Stimulated activated CD4-positive, alpha-beta T cell treated with anti-CD3 and anti-CD28 coated beads, TNF-alpha, amount 100 ng/mL, for 1 hour (primary cell): ENCODE data around the gene SLC39A6.
"Not testable (repeated sequence)": the region's sequence is repeated elsewhere in the genome, so short reads cannot be mapped to it uniquely, and the experiment has no call there.

Source experiments
- DNase-seq, 3 donors: peaks; one replicate each; pipeline ENCODE4 v3.0.0-alpha.2; 2020; ENCODE audit warnings: low read depth in 3 of 3, low spot score in 1 of 3

SLC39A6 gene

DNA sequence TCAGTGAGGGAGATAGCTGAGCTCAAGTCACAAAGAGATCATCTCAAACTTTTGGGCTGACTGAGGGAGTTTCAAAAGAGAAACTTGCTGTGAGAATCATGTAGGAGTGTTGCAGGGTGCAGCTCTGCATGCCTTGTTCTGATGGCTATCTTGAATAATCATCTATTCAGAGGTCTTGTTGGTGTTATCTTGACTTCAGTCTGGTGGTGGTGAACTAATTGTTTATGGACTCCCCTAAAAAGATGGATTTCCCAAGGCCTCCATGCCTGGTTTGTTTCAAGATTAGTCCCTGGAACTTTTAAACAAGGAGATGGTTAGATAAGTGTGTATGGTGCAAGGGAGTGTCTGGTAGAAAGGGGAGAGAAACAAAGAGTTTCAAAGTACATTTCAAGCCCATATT, 29.8 kb downstream of the SLC39A6 start:
- no peak for DNase-seq

DNA sequence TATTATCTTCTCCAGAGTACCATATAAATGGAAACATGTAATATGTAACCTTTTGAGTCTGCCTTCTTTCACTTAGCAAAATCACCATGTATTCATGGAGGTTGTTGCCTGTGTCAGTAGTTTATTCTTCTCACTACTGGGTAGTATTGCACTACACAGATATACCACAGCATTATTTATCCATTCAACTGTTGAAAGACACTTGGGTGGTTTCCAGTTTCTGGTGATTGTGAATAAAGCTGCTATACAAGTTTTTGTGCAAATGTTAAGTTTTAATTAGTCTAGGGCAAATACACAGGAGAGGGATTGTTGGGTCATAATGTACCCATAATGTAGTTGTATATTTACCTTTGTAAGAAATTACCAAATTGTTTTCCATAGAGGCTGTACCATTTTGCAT, 32.2 kb downstream of the SLC39A6 start:
- no peak for DNase-seq

DNA sequence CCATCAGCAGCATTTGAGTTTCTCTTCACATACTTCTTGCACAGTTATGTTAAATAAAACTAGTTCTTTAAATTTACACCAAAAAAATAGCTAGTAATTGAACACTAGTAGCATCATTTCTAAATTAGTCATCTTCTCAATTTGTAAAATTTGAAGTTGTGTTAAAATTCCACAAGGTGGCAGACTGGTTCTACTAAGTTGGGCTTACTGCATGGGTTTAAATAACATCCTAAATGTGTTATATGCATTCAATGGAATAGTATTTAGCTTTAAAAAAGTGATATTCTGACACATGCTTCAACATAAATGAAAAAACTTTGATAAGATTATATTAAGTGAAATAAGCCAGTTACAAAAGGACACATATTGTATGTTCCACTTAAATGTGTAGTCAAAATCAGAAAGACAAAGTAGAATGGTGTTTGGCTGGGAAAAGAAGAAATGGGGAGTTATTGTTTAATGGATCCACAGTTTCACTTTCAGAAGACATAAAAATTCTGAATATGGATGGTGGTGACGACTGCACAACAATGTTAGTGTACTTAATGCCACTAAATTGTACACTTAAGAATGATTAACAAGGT, 33.1 kb downstream of the SLC39A6 start:
- no peak for DNase-seq

DNA sequence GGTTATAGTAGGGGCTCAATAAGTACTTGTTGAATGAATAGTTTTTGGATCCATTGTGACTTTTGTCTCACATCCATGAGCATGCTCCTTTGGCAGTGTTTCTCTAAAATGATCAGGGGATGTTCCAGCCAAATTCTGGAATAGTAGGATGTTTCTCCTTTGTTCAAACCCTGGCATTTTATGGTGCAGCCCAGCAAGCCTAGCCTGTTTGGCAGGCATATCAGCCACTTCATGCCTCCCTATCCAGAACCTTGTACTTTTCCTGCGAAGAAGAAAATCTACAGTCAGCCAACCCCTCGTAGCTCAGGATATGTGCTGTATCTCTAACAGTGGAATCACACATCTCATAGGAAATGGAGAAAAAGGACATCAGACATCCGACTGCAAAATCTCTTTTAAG, 34.7 kb downstream of the SLC39A6 start:
- DNase-seq: no peak

DNA sequence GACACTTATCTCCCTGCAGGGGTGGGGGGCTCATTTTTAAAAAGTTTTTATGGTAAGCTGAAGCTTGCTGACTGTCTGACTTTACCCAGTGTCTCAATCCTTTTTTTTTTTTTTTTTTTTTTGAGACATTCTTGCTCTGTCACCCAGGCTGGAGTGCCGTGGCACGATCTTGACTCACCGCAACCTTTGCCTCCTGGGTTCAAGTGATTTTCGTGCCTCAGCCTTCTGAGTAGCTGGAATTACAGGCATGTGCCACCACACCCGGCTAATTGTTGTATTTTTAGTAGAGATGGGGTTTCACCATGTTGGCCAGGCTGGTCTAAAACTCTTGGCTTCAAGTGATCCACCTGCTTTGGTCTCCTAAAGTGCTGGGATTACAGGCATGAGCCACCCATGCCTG, 37.0 kb downstream of the SLC39A6 start:
- not testable (repeated sequence) for DNase-seq

DNA sequence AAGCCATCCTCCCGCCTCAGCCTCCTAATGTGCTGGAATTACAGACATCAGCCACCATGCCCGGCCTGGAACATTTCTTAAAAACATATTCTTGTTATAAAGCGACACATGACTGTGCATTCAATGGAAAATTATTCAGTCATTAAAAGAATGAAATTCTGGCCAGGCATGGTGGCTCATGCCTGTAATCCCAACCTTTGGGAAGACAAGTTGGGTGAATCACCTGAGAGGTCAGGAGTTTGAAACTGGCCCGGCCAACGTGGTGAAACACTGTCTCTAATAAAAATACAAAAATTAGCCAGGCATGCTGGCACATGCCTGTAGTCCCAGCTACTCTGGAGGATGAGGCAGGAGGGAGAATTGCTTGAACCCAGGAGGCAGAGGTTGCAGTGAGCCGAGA, 40.1 kb downstream of the SLC39A6 start:
- no peak for DNase-seq

DNA sequence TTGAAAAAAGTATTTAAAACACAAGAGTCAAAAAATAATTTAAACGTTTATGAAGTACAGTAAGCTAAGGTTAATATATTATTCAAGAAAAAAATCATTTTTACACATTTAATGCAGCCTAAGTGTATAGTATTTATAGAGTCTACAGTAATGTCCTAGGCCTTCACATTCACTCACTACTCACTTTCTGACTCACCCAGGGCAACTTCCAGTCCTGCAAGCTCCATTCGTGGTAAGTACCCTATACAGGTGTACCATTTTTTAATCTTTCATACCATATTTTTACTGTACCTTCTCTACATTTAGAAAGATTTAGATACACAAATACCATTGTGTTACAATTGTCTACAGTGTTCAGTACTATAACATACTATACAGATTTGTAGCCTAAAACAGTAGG, 40.9 kb downstream of the SLC39A6 start:
- DNase-seq: no peak

DNA sequence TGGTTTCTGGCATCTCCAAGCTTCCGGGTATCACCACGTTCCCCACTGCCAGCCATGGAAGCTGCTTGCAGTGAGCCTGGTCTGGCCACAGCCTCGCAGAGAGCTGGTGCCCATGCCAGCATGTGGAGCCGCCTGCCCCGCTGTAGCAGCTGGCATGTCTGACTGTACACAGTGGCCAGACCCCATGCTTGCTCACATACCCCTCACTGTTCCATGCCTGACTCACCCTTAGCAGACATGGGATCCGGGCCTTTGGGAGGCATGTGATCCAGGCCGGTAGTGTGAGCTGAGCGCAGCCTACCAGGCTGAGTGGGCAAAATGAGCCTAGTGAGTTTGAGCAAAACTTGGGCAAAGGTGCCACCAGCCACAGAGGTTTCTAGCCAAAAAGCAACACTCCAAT, 43.0 kb downstream of the SLC39A6 start:
- DNase-seq: no peak

DNA sequence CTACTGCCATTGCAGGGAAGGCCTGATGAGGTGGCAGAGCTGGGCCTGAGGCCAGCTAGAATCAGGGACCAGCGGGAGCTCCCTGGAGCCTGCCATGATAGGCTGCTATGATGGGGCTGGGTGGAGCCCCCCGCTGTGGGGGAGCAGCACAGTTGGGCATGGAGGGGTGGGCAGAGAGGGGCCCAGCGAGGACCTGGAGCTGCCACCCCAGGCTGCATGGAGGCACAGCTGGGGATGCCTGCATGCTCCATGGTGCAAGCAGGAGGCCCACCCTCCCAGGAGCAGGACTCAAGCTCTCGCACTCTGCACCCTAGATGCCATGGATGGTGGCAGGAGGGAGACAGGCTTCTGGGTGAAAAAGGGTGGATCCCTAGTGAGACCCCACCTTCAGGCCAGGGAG, 43.9 kb downstream of the SLC39A6 start:
- no peak for DNase-seq

DNA sequence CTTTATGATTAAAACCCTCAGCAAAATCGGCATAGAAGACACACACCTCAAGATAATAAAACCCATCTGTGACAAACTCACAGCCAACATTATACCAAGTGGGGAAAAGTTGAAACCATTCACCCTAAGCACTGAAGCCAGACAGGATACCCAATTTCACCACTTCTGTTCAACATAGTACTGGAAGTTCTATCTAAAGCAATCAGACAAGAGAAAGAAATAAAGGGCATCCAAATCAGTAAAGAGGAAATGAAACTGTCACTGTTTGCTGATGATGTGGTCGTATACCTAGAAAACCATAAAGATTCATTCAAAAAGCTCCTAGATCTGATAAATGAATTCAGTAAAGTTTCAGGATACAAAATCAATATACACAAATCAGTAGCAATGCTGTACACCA, 45.4 kb downstream of the SLC39A6 start:
- DNase-seq: no peak

DNA sequence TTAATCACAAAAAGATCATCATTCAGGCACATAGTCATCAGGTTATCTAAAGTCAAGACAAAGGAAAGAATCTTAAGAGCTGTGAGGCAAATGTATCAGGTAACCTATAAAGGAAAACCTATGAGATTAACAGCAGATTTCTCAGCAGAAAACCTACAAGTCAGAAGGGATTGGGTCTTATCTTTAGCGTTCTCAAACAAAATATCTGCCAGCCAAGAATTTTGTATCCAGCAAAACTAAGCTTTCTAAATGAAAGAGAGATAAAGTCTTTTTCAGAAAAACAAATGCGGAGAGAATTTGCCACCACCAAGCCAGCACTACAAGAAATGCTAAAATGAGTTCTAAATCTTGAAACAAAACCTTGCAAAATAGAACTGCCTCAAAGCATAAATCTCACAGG, 48.0 kb downstream of the SLC39A6 start:
- not testable (repeated sequence) for DNase-seq

DNA sequence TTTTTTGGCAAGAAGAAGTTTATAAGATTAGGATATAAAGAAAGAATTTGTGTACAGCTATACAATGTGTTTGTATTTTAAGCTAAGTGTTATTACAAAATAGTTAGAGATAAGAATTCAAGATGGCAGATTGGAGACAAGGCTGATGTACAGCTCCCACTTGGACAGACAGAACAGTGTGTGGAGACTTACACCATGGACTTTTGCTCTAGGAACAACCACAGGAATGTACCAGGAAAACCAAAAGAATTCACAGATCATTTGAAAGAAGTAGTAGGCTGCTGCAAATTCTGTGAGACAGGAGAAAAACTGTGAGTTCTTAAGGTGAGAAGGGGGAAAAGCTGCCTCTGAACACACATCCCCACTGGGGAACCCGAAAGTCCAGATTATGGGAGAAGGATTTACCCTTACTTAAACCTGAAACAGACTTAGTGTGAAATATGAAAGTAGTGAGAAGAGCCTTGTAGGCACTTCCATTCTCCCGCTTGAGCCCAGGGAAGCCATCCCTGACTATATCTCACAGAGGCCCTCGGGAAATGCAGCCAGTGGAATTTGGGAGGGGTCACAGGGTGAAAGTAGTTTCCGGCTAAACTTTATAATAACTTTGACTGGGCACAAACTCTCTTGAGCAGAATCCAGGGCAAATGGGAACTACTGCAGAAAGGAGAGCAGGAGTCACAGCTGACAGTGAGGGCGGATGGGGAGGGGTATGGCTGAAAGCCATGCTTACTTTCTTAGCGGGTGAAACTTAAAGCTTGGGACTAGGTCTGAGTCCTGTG, 50.2 kb downstream of the SLC39A6 start:
- DNase-seq: no peak

DNA sequence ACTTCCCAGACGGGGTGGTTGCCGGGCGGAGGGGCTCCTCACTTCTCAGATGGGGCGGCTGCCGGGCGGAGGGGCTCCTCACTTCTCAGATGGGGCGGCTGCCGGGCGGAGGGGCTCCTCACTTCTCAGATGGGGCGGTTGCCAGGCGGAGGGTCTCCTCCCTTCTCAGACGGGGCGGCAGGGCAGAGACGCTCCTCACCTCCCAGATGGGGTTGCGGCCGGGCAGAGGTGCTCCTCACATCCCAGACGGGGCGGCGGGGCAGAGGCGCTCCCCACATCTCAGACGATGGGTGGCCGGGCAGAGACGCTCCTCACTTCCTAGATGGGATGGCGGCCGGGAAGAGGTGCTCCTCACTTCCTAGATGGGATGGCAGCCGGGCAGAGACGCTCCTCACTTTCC, 51.4 kb downstream of the SLC39A6 start:
- DNase-seq: not testable (repeated sequence)

DNA sequence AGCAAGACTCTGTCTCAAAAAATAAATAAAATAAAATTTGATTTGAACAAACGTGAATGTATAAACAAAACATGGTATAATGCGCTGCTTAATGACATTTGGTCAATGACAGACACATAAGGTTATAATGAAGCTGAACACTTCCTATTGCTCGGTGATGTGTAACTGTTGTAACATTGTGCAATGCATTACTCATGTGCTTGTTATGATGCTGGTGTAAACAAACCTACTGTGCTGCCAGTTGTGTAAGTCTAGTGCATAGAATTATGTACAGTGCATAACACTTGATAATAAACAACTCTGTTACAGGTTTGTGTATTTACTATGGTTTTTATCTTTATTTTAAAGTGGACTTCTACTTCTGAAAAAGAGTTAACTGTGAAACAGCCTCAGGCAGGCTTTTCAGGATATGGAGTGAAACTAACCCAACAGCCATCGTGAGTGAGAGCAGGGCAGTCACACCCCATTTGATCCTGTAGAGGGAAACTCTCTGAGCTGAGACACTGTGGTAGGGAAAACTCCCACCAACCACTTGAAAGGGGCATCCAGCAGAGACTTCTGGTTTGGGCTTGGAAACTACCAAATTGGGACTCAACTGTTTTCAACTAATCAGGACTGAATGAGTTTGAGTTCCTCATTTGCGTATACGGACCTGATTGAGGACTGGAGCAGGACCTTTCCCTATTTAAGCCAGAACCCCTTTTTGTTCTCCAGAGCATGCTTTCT, 53.1 kb downstream of the SLC39A6 start:
- DNase-seq: no peak

DNA sequence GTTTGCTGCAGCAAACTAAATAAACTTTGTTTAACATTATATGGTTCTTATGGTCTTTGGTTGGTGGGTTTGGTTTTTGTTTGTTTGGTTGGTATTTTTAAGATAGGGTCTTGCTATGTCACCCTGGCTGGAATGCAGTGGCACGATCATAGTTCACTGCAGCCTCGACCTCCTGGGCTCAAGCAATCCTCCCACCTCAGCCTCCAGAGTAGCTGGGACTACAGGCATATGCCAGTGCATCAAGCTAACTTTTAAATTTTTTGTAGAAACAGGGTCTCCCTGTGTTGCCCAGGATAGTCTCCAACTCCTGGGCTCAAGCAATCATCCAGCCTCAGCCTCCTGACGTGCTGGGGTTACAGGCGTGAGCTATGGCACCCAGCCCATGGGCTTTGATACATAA, 54.7 kb downstream of the SLC39A6 start:
- DNase-seq: no peak

DNA sequence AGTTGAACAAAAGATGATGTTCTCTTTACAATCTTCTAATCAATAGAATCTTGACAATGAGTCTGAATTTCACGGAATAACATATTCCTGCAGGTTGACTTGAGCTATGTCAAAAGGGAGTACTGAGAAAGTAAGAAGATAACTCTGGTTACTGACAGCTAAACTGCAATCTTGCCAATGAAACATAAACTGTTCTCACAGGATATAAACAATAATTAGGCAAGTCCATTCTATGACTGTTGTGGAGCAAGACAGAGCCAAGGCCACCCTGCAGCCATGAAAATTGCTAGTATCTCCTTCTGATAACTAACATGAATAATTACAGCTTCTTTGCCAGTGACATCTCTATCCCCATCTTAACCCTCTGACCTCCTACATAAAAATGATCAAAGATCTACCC, 55.5 kb downstream of the SLC39A6 start:
- DNase-seq: no peak

DNA sequence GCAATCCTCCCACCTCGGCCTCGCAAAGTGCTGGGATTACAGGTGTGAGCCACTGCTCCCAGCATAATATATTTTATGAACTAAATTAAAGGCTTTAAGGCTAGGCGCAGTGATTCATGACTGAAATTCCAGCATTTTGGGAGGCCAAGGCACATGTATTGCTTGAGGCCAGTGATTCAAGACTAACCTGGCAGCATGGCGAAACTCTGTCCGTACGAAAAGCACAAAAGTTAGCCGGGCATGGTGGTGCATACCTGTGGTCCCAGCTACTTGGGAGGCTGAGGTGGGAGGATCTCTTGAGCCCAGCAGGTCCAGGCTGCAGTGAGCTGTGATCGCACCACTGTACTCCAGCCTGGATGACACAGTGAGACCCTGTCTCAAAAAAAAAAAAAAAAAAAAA, 56.7 kb downstream of the SLC39A6 start:
- DNase-seq: not testable (repeated sequence)

DNA sequence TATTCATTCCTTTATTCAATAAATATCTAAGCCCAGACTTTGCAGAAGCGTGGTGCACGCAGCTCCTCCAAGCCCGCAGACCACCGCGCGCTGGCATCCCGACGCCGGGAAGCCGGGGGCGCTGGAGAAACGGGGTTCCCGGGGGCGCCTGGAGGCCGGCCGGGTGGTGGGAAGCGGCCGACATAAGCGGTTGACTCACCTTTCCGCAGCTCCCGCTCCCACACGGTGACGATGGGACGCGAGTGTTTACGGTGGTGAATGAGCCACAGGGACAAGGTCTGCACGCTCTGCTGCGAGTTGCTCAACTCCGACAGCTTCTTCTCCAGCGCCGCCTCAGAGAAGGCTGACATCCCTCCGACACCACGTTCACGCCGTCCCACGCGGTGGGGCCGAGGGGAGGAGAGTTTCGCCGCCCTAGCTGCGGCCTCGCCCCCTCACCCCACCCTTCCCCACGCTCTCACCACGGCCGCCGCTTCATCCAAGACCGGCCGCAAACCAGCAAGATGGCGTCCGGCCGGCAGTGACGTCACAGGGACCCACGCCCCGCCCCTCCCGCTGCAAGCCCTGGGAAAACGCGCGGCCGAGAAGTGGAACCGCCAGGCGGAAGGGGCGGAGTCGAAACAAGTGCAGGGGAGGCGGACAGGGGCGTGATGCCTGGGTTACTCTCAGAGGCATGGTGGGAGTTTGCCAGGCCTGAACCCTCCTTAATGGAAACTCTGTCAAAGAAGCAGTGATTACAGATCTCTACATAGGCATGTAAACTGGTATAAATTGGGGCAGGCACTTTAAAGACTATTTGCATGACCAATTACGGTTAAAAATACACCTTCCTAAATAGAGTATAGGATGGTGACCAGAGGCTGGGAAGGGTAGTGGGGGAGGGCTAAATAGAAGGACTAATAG, 61.8 kb downstream of the SLC39A6 start, which contains the start of gene RPRD1A:
TSS of gene RPRD1A (minus strand) at position 505 of the 903 bp plus-strand sequence. CDS start at position 350, 155 bp downstream.
- DNase-seq: peak; percentile 82 to 97 (median 90)

DNA sequence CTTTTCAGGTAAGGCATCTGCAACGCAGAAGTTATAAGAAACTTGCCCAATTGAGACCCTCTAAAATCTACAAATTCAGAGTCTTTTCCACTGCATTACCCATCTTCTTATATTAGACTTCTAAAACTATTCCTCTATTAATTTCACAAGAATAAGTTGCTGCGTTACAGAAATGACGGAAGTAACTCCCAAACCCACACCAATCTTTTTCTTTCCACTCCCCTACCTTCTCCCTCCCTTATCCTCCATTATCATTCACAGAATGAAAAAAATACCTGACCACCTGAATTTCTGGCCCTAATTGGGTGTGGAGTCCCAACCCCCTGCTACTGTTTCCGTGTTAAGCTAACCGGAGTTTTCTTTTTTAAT, 62.5 kb downstream of the SLC39A6 start:
- DNase-seq: no peak

DNA sequence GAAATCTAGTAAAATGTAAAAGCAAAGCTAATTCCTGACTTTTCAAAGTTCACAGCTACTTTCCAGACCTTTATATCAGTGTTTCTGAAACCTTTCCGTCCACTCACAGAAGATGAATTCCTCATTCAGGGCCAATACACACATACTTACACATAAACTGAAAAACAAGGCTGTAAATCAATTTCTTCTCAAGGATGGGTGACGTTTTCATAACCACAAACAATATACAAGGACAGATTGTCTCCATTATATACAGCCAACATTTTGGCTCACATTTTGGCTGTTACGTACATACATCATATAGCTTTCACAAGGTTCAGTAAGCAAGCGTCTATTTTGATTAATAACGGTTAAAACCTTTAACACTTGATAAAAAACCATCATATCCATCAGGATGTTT, 63.1 kb downstream of the SLC39A6 start:
- no peak for DNase-seq

DNA sequence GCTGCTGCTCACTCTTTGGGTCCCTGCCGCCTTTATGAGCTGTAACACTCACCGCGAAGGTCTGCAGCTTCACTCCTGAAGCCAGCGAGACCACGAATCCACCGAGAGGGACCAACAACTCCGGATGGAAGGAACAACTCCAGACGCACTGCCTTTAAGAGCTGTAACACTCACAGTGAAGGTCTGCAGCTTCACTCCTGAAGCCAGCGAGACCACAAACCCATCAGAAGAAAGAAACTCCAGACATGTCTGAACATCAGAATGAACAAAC, 64.4 kb downstream of the SLC39A6 start:
- not testable (repeated sequence) for DNase-seq
